Dendritic cell treated with granulocyte-macrophage colony-stimulating factor and Interleukin-4, amounts not matched to agents 40 ng/mL and 50 ng/mL, for 4 days (primary cell): ENCODE results near the gene ANKS1A.
"Not testable (repeated sequence)": the region's sequence is repeated elsewhere in the genome, so short reads cannot be mapped to it uniquely, and the experiment has no call there.

Experiments
- H3K27ac Mint-ChIP-seq: one replicate; pipeline ENCODE4 v1.8.0; 2022; ENCODE audit warnings: mild to moderate bottlenecking, mixed read lengths
- H3K27me3 Mint-ChIP-seq: one replicate; pipeline ENCODE4 v1.8.0; 2022; ENCODE audit warnings: mild to moderate bottlenecking, mixed read lengths
- H3K36me3 Mint-ChIP-seq: one replicate; pipeline ENCODE4 v1.8.0; 2022; ENCODE audit warnings: low read depth, mixed read lengths
- H3K4me1 Mint-ChIP-seq: one replicate; pipeline ENCODE4 v1.8.0; 2022; ENCODE audit warnings: low read depth, mixed read lengths
- H3K4me3 Mint-ChIP-seq: one replicate; pipeline ENCODE4 v1.8.0; 2022; ENCODE audit warnings: mild to moderate bottlenecking, moderate library complexity, mixed read lengths
- H3K9me3 Mint-ChIP-seq: one replicate; pipeline ENCODE4 v1.8.0; 2022; ENCODE audit warnings: mixed read lengths
- intact Hi-C: fragments of 100-400 bp; cut with micrococcal nuclease; formaldehyde crosslinking; loops from one replicate; pipeline ENCODE4 v1.15.0; 2022

The ANKS1A gene

GRCh38 chr6:35096129-35096862 is 207.2 kb downstream of the ANKS1A start:
- no peak overlapping the region for H3K4me3 Mint-ChIP-seq
- no peak overlapping the region for H3K27ac Mint-ChIP-seq
- no peaks in the 10 kb centered on the region for H3K27me3 Mint-ChIP-seq
- H3K36me3 Mint-ChIP-seq, result peaks cover 9% of the 10 kb centered on the region
- no peaks in the 10 kb centered on the region for H3K4me1 Mint-ChIP-seq
- no peaks in the 10 kb centered on the region for H3K9me3 Mint-ChIP-seq
- intact Hi-C loops, result no loop called here

- Mint-ChIP-seq H3K9me3 (no peaks in the 10 kb centered on the region), H3K27me3 (no peaks in the 10 kb centered on the region)
These were observed 210.1 kb downstream of the ANKS1A start for GRCh38 chr6:35099116-35099515.

GRCh38 chr6:35105078-35105477 is 216.0 kb downstream of the ANKS1A start:
- Mint-ChIP-seq H3K4me3 (no peak overlapping the region), H3K4me1 (no peaks in the 10 kb centered on the region), H3K27ac (no peak overlapping the region), H3K9me3 (no peaks in the 10 kb centered on the region), H3K27me3 (no peaks in the 10 kb centered on the region), H3K36me3 (no peaks in the 10 kb centered on the region)
- intact Hi-C loops, result no loop called here

More at GRCh38 chr6:35099116-35099515, 210.1 kb downstream of the ANKS1A start:
- intact Hi-C loops, result no loop called here
- H3K4me3 Mint-ChIP-seq, result no peak overlapping the region
- no peaks in the 10 kb centered on the region for H3K4me1 Mint-ChIP-seq
- no peaks in the 10 kb centered on the region for H3K36me3 Mint-ChIP-seq
- H3K27ac Mint-ChIP-seq, result no peak overlapping the region

- H3K4me3 Mint-ChIP-seq, H3K27me3 Mint-ChIP-seq, H3K4me1 Mint-ChIP-seq, H3K9me3 Mint-ChIP-seq, H3K27ac Mint-ChIP-seq, H3K36me3 Mint-ChIP-seq, intact Hi-C loops: not testable (repeated sequence)
These were observed 217.0 kb downstream of the ANKS1A start for GRCh38 chr6:35106061-35106460.

GRCh38 chr6:35107208-35107607 is 218.2 kb downstream of the ANKS1A start:
- H3K4me3 Mint-ChIP-seq, H3K27me3 Mint-ChIP-seq, H3K9me3 Mint-ChIP-seq, H3K4me1 Mint-ChIP-seq, H3K27ac Mint-ChIP-seq, H3K36me3 Mint-ChIP-seq, intact Hi-C loops: not testable (repeated sequence)

- H3K36me3 Mint-ChIP-seq, H3K27me3 Mint-ChIP-seq, H3K9me3 Mint-ChIP-seq, H3K4me1 Mint-ChIP-seq, H3K27ac Mint-ChIP-seq, intact Hi-C loops, H3K4me3 Mint-ChIP-seq: not testable (repeated sequence)
These were observed 218.7 kb downstream of the ANKS1A start for GRCh38 chr6:35107761-35108160.

GRCh38 chr6:35108309-35108885 is 219.3 kb downstream of the ANKS1A start:
- intact Hi-C loops, result no loop called here
- Mint-ChIP-seq H3K27ac (no peak overlapping the region), H3K4me1 (no peaks in the 10 kb centered on the region), H3K27me3 (no peaks in the 10 kb centered on the region), H3K4me3 (no peak overlapping the region), H3K36me3 (no peaks in the 10 kb centered on the region), H3K9me3 (no peaks in the 10 kb centered on the region)

GRCh38 chr6:35120746-35121145 is 231.7 kb downstream of the ANKS1A start:
- intact Hi-C loops, result no loop called here
- H3K4me3 Mint-ChIP-seq, result no peak overlapping the region
- no peaks in the 10 kb centered on the region for H3K36me3 Mint-ChIP-seq
- H3K27ac Mint-ChIP-seq, result no peak overlapping the region
- peaks cover 15% of the 10 kb centered on the region for H3K4me1 Mint-ChIP-seq
- no peaks in the 10 kb centered on the region for H3K9me3 Mint-ChIP-seq
- H3K27me3 Mint-ChIP-seq, result no peaks in the 10 kb centered on the region

- H3K9me3 Mint-ChIP-seq, result no peaks in the 10 kb centered on the region
- H3K4me1 Mint-ChIP-seq, result no peaks in the 10 kb centered on the region
- H3K27me3 Mint-ChIP-seq, result no peaks in the 10 kb centered on the region
- no peaks in the 10 kb centered on the region for H3K36me3 Mint-ChIP-seq
- no peak overlapping the region for H3K4me3 Mint-ChIP-seq
- intact Hi-C loops, result no loop called here
- no peak overlapping the region for H3K27ac Mint-ChIP-seq
These were observed 235.3 kb downstream of the ANKS1A start for GRCh38 chr6:35124356-35124755.

- Mint-ChIP-seq H3K9me3 (no peaks in the 10 kb centered on the region), H3K27ac (no peak overlapping the region), H3K27me3 (no peaks in the 10 kb centered on the region), H3K36me3 (no peaks in the 10 kb centered on the region), H3K4me1 (no peaks in the 10 kb centered on the region), H3K4me3 (no peak overlapping the region)
- intact Hi-C loops, result no loop called here
These were observed 239.0 kb downstream of the ANKS1A start for GRCh38 chr6:35128042-35128441.

GRCh38 chr6:35128496-35128895 is 239.4 kb downstream of the ANKS1A start:
- Mint-ChIP-seq H3K4me1 (no peaks in the 10 kb centered on the region), H3K27ac (no peak overlapping the region), H3K27me3 (no peaks in the 10 kb centered on the region), H3K9me3 (no peaks in the 10 kb centered on the region), H3K36me3 (no peaks in the 10 kb centered on the region), H3K4me3 (no peak overlapping the region)
- intact Hi-C loops, result no loop called here

- H3K27me3 Mint-ChIP-seq, result peaks cover 7% of the 10 kb centered on the region
- no peak overlapping the region for H3K4me3 Mint-ChIP-seq
- H3K27ac Mint-ChIP-seq, result no peak overlapping the region
- H3K4me1 Mint-ChIP-seq, result peaks cover 19% of the 10 kb centered on the region
- H3K36me3 Mint-ChIP-seq, result no peaks in the 10 kb centered on the region
- H3K9me3 Mint-ChIP-seq, result no peaks in the 10 kb centered on the region
- intact Hi-C loops, result no loop called here
These were observed 247.1 kb downstream of the ANKS1A start for GRCh38 chr6:35136185-35136584.

- H3K27ac Mint-ChIP-seq, H3K4me3 Mint-ChIP-seq, H3K36me3 Mint-ChIP-seq, intact Hi-C loops, H3K9me3 Mint-ChIP-seq: not testable (repeated sequence)
- Mint-ChIP-seq H3K27me3 (peaks cover 12% of the 10 kb centered on the region), H3K4me1 (peaks cover 31% of the 10 kb centered on the region)
These were observed 249.1 kb downstream of the ANKS1A start for GRCh38 chr6:35138191-35138590.

- no peak overlapping the region for H3K27ac Mint-ChIP-seq
- H3K36me3 Mint-ChIP-seq, result no peaks in the 10 kb centered on the region
- peaks cover 37% of the 10 kb centered on the region for H3K4me1 Mint-ChIP-seq
- H3K27me3 Mint-ChIP-seq, result peaks cover 12% of the 10 kb centered on the region
- no peak overlapping the region for H3K4me3 Mint-ChIP-seq
- intact Hi-C loops, result no loop called here
- H3K9me3 Mint-ChIP-seq, result no peaks in the 10 kb centered on the region
These were observed 250.4 kb downstream of the ANKS1A start for GRCh38 chr6:35139470-35139869.
